T-helper 2 cell (primary cell): ENCODE measurements around the gene LACTB.

Experiments
- DNase-seq, 5 experiments: peaks; one replicate each; pipeline versions ENCODE4 v3.0.0 to v3.0.0-alpha.2; 2012 to 2022
- total RNA-seq, 2 donors: gene quantifications; one replicate each; lab custom pipeline; 2026; lab: John Stamatoyannopoulos, UW

The LACTB gene
- 15.0 to 18.2 reads per million in 2 donors for total RNA-seq

GRCh38 chr15:63121382-63122001 is at the start of gene LACTB:
LACTB (plus strand) TSS chr15:63121861; CDS start chr15:63121872, 11 bp downstream.
- peak; percentile 60 to 92 (median 70) for DNase-seq

DNA sequence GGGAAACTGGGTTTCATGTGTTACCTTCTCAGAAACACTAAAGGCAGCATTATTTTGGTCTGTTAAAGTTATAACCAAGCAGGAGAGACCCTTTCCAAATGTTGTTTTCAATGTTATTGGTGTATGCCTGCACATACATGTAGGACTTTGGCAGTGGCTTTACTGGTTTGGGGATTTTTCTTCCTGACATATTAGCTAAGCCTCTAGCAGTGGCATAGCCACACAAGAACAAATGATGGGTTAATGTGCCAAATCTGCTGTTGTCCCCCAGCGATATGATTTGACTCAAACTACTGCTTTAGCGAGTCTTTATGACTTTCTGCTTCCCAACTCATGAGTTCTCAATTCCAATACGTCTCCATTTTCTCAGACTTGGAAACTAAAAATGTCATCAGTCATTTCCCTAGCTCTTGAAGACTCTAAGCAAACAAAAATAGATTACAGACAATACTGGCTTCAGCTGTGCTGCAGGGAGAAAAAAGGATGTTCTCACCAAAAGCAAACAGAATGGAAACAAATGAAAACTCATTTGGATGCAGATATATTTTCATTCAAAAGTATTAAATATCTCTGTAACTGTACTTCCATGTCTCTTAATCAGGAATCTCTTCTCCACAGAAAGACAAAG is 49.5 kb upstream of the LACTB start:
- DNase-seq = no peak

DNA sequence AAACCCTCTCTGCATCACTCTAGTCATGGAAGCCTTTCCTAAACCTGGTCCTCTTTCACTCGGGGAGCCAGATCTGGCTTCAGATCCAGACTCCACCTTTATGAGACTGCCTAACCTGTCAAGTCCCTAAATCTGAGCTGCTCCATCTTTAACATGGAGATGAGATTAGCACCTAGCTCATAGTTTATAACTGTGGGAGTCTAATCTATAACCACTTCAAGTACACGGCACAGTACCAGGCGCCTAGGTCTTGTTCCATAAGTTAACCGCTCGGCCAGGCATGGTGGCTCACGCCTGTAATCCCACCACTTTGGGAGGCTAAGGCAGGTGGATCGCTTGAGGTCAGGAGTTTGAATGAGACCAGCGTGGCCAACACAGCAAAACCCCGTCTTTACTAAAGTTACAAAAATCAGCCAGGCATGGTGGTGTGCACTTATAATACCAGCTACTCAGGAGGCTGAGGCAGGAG is 48.8 kb upstream of the LACTB start:
- DNase-seq = no peak

- DNase-seq = no peak
Measured at GRCh38 chr15:63073497-63074172, 48.0 kb upstream of the LACTB start.

GRCh38 chr15:63075015-63075983 is 46.4 kb upstream of the LACTB start:
- DNase-seq = no peak

- no peak for DNase-seq
Measured at GRCh38 chr15:63075984-63076713, 45.5 kb upstream of the LACTB start.

DNA sequence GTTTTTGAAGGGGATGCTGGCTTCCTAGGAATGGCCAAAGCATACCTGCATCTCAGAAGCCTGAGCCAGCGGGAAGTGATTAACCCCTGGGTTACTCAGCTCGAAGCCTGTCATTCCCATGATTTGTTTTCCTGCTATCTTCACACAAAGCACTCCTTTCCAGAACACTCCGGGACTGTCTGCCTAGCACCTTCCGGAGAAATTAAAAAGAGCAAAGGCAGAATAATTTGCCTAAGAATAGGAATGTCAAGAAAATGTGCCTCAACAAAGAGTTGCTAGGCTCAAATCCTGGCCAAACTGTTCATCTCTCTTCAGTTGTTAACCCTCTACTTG is 45.0 kb upstream of the LACTB start:
- DNase-seq = no peak

- no peak for DNase-seq
Measured at GRCh38 chr15:63077952-63078351, 43.7 kb upstream of the LACTB start.

DNA sequence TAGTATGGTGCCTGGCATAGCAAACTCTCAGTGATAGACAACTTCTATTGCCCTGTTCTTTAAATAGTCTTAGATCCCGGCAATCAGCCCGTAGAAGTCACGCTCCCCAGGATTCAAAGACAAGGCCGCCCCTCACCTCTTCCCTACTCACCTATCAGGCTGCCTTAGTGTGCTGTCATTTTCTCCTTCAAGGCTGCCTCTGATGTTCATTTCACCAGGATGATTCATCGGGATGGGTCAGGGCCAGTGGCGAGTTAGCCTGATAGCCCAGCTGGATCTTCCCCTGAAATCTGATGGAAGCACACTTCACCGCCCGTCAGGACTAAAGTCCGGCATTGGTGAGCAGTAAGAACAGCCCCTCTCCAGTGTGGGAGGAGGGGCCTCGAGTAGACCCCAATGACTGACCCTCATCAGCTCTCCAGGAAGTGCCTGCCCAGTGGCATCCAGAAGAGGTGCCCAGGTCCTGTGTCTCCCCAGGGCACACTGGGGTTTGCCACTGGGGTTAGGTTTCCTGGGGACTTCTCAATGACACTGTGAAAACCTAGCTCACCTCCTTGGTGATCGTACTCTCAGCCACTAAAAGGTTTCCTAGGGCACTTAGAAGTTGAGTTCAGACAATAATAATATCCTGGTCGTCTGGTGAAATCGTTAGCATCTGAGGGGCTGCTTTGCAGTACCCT is 41.6 kb upstream of the LACTB start:
- no peak for DNase-seq

DNA sequence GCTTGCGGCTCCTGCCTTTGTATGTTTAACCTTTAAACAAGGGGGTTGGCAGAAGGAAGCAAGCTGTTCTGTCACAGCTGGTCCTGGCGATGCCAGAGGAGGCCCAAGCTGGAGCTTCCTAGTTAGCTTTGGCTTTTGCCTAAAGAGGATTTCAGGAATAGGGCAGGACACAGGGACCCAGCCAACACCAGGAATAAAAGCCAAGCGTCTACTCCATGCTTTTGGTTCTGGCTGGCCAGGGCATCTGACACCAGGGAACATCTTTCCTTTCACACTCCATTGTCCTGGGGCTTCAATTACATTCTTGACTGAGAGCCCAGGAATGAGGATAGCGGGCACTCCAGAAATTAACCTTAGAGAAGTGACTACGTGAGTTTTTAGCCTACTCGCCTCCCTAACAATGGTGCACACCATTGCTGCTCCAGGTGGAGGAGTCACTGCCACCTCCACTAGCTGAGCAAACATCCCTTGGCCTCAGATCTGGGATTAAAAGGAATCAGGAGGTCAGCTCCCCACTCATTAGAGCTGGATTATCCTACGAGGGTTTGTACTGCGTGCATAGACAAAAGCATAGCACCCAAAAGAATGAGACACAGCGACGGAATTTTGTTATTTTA is 40.9 kb upstream of the LACTB start:
- DNase-seq = no peak

DNA sequence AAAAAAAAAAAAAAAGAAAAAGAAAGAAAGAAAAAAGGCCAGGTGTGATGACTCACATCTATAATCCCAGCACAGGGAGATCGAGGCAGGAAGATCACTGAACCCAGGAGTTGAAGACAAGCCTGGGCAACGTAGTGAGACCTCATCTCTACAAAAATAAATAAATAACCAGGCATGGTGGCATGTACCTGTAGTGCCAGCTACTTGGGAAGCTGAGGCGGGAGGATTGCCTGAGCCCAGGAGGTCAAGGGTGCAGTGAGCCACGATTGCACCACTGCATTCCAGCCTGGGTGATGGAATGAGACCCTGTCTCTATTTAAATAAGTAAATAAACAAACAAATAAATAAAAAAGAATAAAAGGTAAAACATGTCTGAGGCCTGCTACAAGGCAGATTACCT is 39.3 kb upstream of the LACTB start:
- DNase-seq = no peak

DNA sequence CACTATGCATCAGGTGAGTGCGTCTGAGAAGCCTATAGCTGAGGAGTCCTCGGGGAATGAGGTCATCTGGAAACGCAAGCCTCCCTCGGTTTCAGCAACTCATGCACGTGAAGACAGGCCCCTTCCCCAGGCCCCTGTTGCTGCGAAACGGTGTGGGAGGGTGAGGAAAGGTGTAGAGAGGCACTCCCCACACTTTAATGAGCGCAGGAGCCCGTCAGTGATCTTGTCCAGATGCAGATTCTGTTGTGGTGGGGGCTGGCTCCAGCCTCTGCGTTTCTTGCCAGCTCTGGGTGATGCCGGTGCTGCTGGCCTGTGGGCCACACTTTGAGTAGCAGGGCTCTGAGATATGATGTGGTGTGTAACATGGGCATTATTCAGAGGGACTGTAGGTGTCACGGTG is 38.6 kb upstream of the LACTB start:
- no peak for DNase-seq

GRCh38 chr15:63083541-63083940 is 38.1 kb upstream of the LACTB start:
- DNase-seq = no peak

GRCh38 chr15:63084806-63085205 is 36.9 kb upstream of the LACTB start:
- no peak for DNase-seq

GRCh38 chr15:63085289-63085688 is 36.4 kb upstream of the LACTB start:
- DNase-seq = no peak

DNA sequence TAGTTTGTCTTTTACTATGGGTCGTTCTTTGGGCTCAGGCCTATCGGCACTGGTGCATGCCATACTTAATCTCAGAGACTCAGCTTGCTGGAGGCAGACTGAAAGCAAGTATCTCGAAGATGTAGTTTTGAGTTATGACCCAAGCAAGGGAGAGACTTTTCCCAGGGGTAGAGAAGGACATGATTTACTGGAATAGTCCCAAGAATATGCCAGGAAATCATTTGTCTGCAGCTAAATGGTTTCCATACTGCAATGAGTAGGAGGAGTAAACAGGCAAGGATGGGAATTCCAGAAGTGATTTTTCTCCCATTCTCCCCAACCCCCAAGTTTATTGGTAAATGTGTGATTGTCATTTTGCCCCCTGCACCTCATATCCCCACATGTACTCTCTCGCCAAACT is 35.4 kb upstream of the LACTB start:
- no peak for DNase-seq

DNA sequence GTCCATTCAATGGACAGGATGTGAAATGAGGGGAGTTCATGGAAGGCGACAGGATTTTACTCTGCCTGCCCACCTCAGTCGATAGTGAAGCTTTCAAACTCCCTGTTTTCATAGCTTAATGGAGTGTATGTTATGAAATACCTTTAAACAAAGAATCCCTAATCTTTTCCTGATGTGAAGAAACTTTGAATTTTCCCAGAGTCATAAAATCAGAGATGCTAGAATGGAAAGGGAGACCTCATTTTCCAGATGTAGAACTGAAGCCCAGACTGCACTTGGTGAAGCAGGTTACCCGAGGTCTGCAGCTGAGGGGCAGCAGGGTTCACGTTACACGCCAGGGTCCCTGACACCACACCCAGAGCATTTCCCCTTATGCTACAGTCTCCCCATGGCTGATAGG is 34.7 kb upstream of the LACTB start:
- DNase-seq = no peak

GRCh38 chr15:63088533-63089245 is 33.0 kb upstream of the LACTB start:
- DNase-seq = no peak

DNA sequence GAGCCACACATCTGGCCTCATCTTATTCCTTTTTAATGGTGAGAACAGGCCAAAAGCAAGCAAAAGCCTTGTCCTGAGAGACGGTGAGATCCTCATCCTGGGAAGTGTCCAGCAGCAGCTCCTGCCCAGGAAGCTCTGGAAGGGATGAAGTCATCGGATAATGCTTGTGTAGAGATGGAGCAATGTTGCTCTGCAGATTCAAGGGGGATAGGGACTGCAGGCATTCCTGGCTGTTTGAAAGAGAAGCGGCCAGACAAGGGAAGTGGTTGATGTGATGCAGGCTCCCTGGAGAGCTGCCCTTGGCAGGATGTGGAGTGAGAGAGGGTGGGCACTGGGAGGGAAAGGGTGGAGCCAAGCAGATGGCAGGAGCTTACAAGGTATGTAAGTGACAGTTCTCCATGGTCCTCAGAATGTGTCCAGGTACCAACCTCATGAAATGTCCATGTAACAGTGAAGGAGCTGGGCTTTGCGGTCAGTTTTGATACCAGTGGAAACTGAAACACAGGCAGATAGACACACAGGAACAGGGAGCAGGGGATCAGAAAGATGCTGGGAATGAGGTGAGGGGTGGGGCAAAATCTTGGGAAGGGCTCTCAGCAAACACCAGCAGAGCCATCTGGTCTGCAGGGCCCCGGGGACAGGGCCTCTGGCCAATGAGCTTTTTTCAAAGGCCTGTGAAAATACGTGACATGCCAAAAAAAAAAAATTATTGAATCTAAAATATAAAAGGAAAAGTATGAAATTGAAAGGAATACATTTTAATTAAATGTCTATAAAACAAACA is 32.2 kb upstream of the LACTB start:
- DNase-seq = no peak

DNA sequence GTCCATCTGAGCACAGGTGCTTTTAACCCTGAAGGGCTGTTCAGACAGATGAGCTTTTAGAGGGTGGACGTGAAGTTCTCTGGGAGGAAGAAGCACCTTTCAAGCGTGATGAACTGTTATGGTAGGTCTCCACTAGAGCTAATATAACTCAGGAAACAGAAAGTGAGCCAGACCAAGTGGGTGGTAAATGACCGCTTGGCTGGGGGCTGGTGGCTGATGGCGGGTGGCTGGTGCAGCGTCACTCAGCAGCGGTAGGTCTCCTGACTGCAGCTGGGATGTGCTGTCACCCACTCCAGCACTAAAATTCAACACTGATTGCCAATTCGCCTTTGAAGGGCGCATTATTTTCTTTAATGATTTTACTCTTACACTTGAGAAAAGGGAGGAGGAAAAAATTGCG is 31.2 kb upstream of the LACTB start:
- no peak for DNase-seq
